Activated T-cell treated with anti-CD3 and anti-CD28 coated beads, Interleukin-2, amount 50 U/mL, for 24 hours (primary cell): ENCODE results near the gene CILP.
"Not testable (repeated sequence)": the region's sequence is repeated elsewhere in the genome, so short reads cannot be mapped to it uniquely, and the experiment has no call there.

ENCODE experiments used
- DNase-seq: peaks from one replicate; pipeline ENCODE4 v3.0.0-alpha.2; 2020
- H3K27ac Mint-ChIP-seq: 2 replicates; pipeline ENCODE4 v1.8.0; 2020; ENCODE audit warnings: mild to moderate bottlenecking, mixed read lengths
- H3K27me3 Mint-ChIP-seq: 2 replicates; pipeline ENCODE4 v1.8.0; 2020; ENCODE audit warnings: mixed read lengths
- H3K36me3 Mint-ChIP-seq: 2 replicates; pipeline ENCODE4 v1.8.0; 2020; ENCODE audit warnings: low read depth, mixed read lengths
- H3K4me1 Mint-ChIP-seq: 2 replicates; pipeline ENCODE4 v1.8.0; 2020; ENCODE audit warnings: low read depth, mixed read lengths
- H3K4me3 Mint-ChIP-seq: 2 replicates; pipeline ENCODE4 v1.8.0; 2020; ENCODE audit warnings: mild to moderate bottlenecking, moderate library complexity, mixed read lengths
- H3K9me3 Mint-ChIP-seq: 2 replicates; pipeline ENCODE4 v1.8.0; 2020; ENCODE audit warnings: mixed read lengths

Gene CILP

DNA sequence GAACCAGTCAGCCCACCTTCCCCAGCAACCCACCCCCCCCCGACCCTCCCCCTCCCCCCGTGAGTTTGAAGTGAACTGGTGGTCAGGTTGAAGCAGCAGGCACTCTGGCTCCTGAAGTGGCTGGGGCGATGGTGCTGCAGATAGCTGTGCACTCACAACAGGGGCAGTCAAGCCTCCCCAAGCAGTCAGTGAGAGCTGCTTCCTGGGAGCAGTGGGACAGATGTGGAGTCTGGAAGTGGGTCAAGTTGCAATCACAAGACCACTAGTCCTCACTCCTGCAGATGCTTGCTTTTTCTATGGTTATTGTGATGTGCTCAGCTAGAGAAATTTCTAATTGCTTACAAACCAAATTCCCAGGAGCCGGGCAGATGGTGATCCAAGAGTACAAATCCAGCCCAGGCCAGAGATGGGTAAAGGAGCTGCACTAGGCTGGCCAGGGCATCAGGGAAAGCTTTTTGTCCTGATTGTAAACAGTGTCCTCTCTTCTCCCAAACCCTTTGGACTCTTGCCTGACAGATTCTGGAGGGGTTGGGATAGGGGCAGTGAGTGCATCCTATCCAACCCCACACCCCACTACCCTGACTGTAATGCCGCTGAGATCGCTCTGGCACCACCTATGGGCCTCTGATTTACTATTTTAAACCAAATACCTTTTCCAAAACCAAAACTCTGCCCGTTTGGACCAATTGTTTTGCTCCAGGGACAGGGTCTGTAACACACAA is 16.3 kb downstream of the CILP start:
- Mint-ChIP-seq H3K4me3 (no peak overlapping the region), H3K4me1 (peaks cover 3% of the 10 kb centered on the region), H3K36me3 (no peaks in the 10 kb centered on the region), H3K9me3 (no peaks in the 10 kb centered on the region), H3K27me3 (no peaks in the 10 kb centered on the region), H3K27ac (no peak overlapping the region)
- no peak for DNase-seq

- H3K4me1 Mint-ChIP-seq = peaks cover 3% of the 10 kb centered on the region
- no peak overlapping the region for H3K27ac Mint-ChIP-seq
Measured at GRCh38 chr15:65192016-65192415, 19.3 kb downstream of the CILP start.

GRCh38 chr15:65189102-65189740 is 22.1 kb downstream of the CILP start:
- Mint-ChIP-seq H3K36me3 (peaks cover 4% of the 10 kb centered on the region), H3K27ac (no peak overlapping the region), H3K27me3 (no peaks in the 10 kb centered on the region), H3K9me3 (no peaks in the 10 kb centered on the region), H3K4me1 (peaks cover 11% of the 10 kb centered on the region), H3K4me3 (no peak overlapping the region)
- DNase-seq = no peak

More at GRCh38 chr15:65192016-65192415, 19.3 kb downstream of the CILP start:
- Mint-ChIP-seq H3K27me3 (no peaks in the 10 kb centered on the region), H3K4me3 (no peak overlapping the region), H3K9me3 (no peaks in the 10 kb centered on the region), H3K36me3 (no peaks in the 10 kb centered on the region)
- no peak for DNase-seq

DNA sequence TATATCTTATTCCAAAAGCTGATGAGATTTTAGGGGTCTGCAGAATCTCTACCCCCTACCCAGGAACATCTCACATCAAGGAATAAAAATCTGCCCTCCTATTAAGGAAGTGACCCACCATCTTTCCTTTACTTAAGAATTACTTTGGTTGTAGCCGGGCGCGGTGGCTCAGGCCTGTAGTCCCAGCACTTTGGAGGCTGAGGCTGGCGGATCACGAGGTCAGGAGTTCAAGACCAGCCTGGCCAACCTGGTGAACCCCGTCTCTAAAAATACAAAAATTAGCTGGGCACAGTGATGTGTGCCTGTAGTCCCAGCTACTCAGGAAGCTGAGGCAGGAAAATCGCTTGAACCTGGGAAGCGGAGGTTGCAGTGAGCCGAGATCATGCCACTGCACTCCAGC is 22.8 kb downstream of the CILP start:
- not testable (repeated sequence) for H3K4me3 Mint-ChIP-seq, H3K27me3 Mint-ChIP-seq, DNase-seq, H3K27ac Mint-ChIP-seq, H3K9me3 Mint-ChIP-seq
- Mint-ChIP-seq H3K36me3 (peaks cover 11% of the 10 kb centered on the region), H3K4me1 (peaks cover 14% of the 10 kb centered on the region)

DNA sequence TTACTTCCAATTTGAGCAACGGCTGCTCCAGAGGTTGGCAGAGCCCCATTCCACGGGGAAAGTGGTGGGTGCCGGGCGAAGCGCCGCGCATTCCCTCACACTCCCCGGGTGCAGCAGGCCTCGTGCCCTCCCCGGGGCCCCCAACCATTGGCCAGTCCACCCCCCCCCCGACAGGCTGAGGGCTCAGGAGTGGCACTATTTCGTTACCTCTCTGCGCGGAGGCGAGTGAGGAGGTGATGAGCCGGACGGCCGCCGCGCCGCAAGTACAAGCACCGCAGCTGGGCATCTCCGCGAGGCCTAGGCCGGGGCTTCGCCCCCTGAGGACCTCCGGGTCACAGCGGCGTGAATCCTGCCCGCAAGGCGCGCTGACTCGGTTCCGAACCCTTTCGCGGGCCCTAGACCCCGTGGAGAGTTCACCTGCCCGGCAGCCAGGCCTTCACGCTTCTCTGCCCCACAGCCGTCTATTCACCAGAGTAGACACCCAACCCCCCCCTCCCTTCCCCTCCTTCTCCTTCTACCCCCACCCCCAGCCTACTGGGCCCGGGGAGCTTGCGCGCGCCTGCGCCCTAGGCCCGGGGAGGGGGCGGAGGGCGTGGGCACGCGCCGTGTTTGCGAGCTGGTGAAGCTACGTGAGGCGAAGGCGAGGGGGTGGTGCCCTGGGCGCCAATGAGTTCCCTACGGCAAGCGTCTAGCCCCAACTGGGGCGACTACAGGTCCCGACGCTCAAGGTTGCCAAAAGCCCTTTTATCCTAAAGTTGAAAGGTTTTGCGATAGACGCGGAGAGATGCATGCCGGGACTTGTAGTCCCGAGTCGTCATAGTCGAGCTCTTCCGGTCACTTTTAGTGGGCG is 26.2 kb downstream of the CILP start, which contains the start of gene CLPX:
Gene CLPX (minus strand): TSS at position 475 of the 850 bp plus-strand sequence. CDS start 189 bp downstream, at position 286.
- Mint-ChIP-seq H3K36me3 (peaks cover 31% of the 10 kb centered on the region), H3K4me3 (peak within 1 kb of the TSS; percentile 97), H3K27me3 (no peaks in the 10 kb centered on the region), H3K9me3 (no peaks in the 10 kb centered on the region), H3K4me1 (peaks cover 28% of the 10 kb centered on the region), H3K27ac (peak within 1 kb of the TSS; percentile 95)
- peak; percentile 90 for DNase-seq

DNA sequence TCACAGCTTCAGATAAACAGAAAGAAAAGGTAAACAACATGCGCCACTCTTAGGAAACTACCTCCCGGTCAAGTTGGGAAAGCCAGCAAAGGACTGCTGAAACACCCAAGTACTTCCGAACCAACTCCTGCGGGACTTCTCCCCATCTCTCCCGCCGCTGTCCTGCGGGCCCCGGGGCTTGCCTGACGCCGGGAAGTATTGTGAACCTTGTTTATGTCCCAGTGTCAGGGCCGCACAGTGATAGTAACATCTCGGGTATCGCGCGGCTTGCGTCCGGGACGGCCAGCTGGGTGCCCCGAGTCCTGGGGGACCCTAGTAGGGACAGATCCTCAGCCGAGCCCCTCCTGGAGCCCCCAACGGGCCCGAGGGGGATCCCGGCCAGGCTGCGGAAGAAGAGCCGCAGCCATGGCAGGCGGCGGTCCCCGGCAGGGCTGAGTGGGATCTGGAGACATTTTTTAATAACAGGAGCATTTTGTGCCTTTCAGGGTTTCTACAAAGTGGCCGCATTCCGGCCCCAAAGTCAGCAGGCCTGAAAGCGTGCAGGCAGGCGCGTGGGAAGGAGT is 26.9 kb downstream of the CILP start:
- Mint-ChIP-seq H3K9me3 (no peaks in the 10 kb centered on the region), H3K4me3 (peak overlapping the region; percentile 97), H3K4me1 (peaks cover 33% of the 10 kb centered on the region), H3K27ac (peak overlapping the region; percentile 95), H3K27me3 (no peaks in the 10 kb centered on the region), H3K36me3 (peaks cover 38% of the 10 kb centered on the region)
- peak; percentile 64 for DNase-seq

GRCh38 chr15:65183865-65184159 is 27.5 kb downstream of the CILP start:
- H3K27me3 Mint-ChIP-seq = no peaks in the 10 kb centered on the region
- H3K4me1 Mint-ChIP-seq = peaks cover 33% of the 10 kb centered on the region
- H3K36me3 Mint-ChIP-seq = peaks cover 43% of the 10 kb centered on the region
- peak overlapping the region; percentile 95 for H3K27ac Mint-ChIP-seq
- no peaks in the 10 kb centered on the region for H3K9me3 Mint-ChIP-seq
- H3K4me3 Mint-ChIP-seq = peak overlapping the region; percentile 97
- no peak for DNase-seq

- Mint-ChIP-seq H3K4me1 (peaks cover 33% of the 10 kb centered on the region), H3K27me3 (no peaks in the 10 kb centered on the region), H3K27ac (peak overlapping the region; percentile 95), H3K36me3 (peaks cover 51% of the 10 kb centered on the region), H3K4me3 (peak overlapping the region; percentile 97), H3K9me3 (no peaks in the 10 kb centered on the region)
- DNase-seq = no peak
Measured at GRCh38 chr15:65182538-65182937, 28.7 kb downstream of the CILP start.

- not testable (repeated sequence) for H3K27ac Mint-ChIP-seq, DNase-seq, H3K9me3 Mint-ChIP-seq, H3K27me3 Mint-ChIP-seq
- H3K4me1 Mint-ChIP-seq = peaks cover 33% of the 10 kb centered on the region
- peak overlapping the region; percentile 10 for H3K4me3 Mint-ChIP-seq
- peaks cover 59% of the 10 kb centered on the region for H3K36me3 Mint-ChIP-seq
Measured at GRCh38 chr15:65181582-65182353, 29.5 kb downstream of the CILP start.

- DNase-seq = no peak
- Mint-ChIP-seq H3K36me3 (peaks cover 73% of the 10 kb centered on the region), H3K9me3 (no peaks in the 10 kb centered on the region), H3K4me3 (no peak overlapping the region), H3K27me3 (no peaks in the 10 kb centered on the region), H3K27ac (no peak overlapping the region), H3K4me1 (peaks cover 26% of the 10 kb centered on the region)
Measured at GRCh38 chr15:65180167-65180566, 31.1 kb downstream of the CILP start.

GRCh38 chr15:65177901-65178300 is 33.4 kb downstream of the CILP start:
- Mint-ChIP-seq H3K9me3 (no peaks in the 10 kb centered on the region), H3K27me3 (no peaks in the 10 kb centered on the region), H3K4me1 (peaks cover 21% of the 10 kb centered on the region), H3K36me3 (peaks cover 75% of the 10 kb centered on the region), H3K27ac (no peak overlapping the region), H3K4me3 (no peak overlapping the region)
- no peak for DNase-seq

DNA sequence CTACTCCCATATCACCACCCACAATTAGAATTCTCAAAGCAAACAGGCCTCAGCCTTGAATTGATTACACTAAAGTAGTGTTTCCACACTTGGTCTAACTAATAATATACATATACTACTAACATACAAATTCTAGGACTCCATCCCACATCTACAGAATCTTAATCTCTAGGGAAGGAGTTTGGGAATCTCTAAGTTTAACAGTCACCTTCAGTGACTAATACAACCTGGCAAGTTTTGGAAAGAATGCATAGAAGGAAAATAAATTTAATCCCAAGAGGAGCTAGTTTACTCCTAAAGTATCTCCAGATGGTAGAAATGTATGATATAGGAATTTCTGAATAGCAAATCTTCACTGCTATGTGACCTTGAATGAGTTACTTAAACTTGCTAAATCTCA is 35.2 kb downstream of the CILP start:
- Mint-ChIP-seq H3K36me3 (peaks cover 83% of the 10 kb centered on the region), H3K9me3 (no peaks in the 10 kb centered on the region), H3K4me1 (peaks cover 10% of the 10 kb centered on the region), H3K4me3 (no peak overlapping the region), H3K27ac (peak overlapping the region; percentile 13), H3K27me3 (no peaks in the 10 kb centered on the region)
- DNase-seq = no peak

DNA sequence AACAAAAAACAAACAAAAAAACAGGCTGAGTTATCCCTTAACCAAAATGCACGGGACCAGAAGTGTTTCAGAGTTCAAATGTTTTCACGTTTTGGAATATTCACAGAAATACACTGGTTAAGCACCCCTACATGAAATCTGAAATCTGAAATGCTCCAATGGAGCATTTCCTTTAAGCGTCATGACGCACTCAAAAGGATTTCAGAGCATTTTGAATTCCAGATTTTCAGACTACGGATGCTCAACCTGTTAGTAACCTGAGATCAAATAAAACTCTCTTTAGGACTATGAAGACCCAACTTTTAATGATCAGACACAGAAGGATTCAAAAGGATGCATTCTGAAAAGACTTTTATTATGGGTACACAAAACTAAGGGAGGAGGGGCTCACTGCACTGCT is 35.8 kb downstream of the CILP start:
- peaks cover 82% of the 10 kb centered on the region for H3K36me3 Mint-ChIP-seq
- H3K27ac Mint-ChIP-seq = no peak overlapping the region
- peaks cover 9% of the 10 kb centered on the region for H3K4me1 Mint-ChIP-seq
- no peaks in the 10 kb centered on the region for H3K27me3 Mint-ChIP-seq
- DNase-seq = no peak
- no peaks in the 10 kb centered on the region for H3K9me3 Mint-ChIP-seq
- no peak overlapping the region for H3K4me3 Mint-ChIP-seq

DNA sequence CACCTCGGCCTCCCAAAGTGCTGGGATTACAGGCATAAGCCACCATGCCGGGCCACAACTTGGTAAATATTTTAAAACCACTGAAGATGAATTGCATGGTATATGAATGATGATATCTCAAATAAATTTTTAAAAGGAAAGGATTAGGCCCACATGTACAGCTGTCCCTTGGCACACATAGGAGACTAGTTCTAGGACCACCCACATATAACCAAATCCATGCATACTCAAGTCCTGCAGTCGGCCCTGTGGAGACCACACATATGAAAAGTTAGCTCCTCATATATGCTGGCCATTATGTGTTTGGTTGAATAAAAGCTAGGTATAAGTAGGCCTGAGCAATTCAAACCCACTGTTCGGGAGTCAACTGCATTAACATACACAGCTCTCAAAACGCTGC is 36.8 kb downstream of the CILP start:
- no peaks in the 10 kb centered on the region for H3K9me3 Mint-ChIP-seq
- no peak overlapping the region for H3K4me3 Mint-ChIP-seq
- no peak for DNase-seq
- peaks cover 3% of the 10 kb centered on the region for H3K4me1 Mint-ChIP-seq
- peaks cover 81% of the 10 kb centered on the region for H3K36me3 Mint-ChIP-seq
- no peak overlapping the region for H3K27ac Mint-ChIP-seq
- H3K27me3 Mint-ChIP-seq = no peaks in the 10 kb centered on the region
